ENCODE results near the gene CDX1. TPM values are rescaled to one million over a fixed set of nuclear protein-coding genes. Genes with fewer than 3 reads are reported as not detected.
A peak's percentile ranks its signal among the peaks of the same experiment; 100 is the strongest.

The CDX1 gene
- total RNA-seq, 2 donors from 2014 or later: not detected

DNA sequence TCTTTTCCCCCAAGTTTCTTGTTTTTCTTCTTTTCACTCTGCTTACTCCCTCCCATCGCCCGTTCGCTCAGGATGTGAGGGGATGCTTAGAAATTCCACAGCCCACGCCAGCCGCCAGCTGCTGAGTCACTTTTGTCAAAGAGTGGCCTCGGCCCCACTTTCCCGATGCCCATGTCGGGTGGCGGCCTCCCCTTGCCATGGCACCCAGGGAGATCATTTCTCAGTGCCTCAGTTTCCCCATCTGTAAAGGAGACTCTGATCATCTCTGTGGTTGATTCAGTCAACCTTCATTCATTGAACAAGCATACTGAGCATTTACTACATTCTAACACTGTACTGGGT, 10.6 kb upstream of the CDX1 start:
- Histone ChIP-seq H3K4me1 (peaks cover 0 to 43% of the 10 kb centered on the region in 2 donors), H3K9me3 (no peaks in the 10 kb centered on the region), H3K36me3 (no peaks in the 10 kb centered on the region), H3K27ac (peak overlapping the region; percentile 87 to 88), H3K4me3 (peak overlapping the region; percentile 49 to 59), H3K27me3 (no peaks in the 10 kb centered on the region)
- TF ChIP-seq, protein P1, sequence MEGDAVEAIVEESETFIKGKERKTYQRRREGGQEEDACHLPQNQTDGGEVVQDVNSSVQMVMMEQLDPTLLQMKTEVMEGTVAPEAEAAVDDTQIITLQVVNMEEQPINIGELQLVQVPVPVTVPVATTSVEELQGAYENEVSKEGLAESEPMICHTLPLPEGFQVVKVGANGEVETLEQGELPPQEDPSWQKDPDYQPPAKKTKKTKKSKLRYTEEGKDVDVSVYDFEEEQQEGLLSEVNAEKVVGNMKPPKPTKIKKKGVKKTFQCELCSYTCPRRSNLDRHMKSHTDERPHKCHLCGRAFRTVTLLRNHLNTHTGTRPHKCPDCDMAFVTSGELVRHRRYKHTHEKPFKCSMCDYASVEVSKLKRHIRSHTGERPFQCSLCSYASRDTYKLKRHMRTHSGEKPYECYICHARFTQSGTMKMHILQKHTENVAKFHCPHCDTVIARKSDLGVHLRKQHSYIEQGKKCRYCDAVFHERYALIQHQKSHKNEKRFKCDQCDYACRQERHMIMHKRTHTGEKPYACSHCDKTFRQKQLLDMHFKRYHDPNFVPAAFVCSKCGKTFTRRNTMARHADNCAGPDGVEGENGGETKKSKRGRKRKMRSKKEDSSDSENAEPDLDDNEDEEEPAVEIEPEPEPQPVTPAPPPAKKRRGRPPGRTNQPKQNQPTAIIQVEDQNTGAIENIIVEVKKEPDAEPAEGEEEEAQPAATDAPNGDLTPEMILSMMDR (IDR thresholded peaks at IDR 0.05): no peak
- no peak for DNase-seq (ENCODE audit: low spot score)

GRCh38 chr5:150156540-150156939, 10.0 kb upstream of the CDX1 start:
- no peak for DNase-seq (ENCODE audit: low spot score)
- peak overlapping the region in 1 of 2 donors; percentile 59 for H3K4me3 ChIP-seq
- TF ChIP-seq, protein P1 (IDR thresholded peaks at IDR 0.05): no peak
- H3K36me3 ChIP-seq: no peaks in the 10 kb centered on the region
- peak overlapping the region; percentile 87 to 88 for H3K27ac ChIP-seq
- H3K4me1 ChIP-seq: peaks cover 0 to 41% of the 10 kb centered on the region in 2 donors
- no peaks in the 10 kb centered on the region for H3K9me3 ChIP-seq
- no peaks in the 10 kb centered on the region for H3K27me3 ChIP-seq

- peak overlapping the region; percentile 87 to 88 for H3K27ac ChIP-seq
- no peaks in the 10 kb centered on the region for H3K27me3 ChIP-seq
- no peak for DNase-seq (ENCODE audit: low spot score)
- H3K9me3 ChIP-seq: no peaks in the 10 kb centered on the region
- TF ChIP-seq, protein P1 (IDR thresholded peaks at IDR 0.05): no peak
- peaks cover 0 to 46% of the 10 kb centered on the region in 2 donors for H3K4me1 ChIP-seq
- no peaks in the 10 kb centered on the region for H3K36me3 ChIP-seq
- no peak overlapping the region for H3K4me3 ChIP-seq
These were observed 9.4 kb upstream of the CDX1 start for GRCh38 chr5:150157168-150157567.

- Histone ChIP-seq H3K27me3 (no peaks in the 10 kb centered on the region), H3K4me1 (peaks cover 0 to 55% of the 10 kb centered on the region in 2 donors), H3K36me3 (no peaks in the 10 kb centered on the region), H3K9me3 (no peaks in the 10 kb centered on the region), H3K4me3 (no peak overlapping the region), H3K27ac (peak overlapping the region; percentile 87 to 88)
- DNase-seq (ENCODE audit: low spot score): no peak
- TF ChIP-seq, protein P1 (IDR thresholded peaks at IDR 0.05): no peak
These were observed 8.2 kb upstream of the CDX1 start for GRCh38 chr5:150158170-150158949.

- TF ChIP-seq, protein P1 (IDR thresholded peaks at IDR 0.05): no peak
- H3K4me1 ChIP-seq: peaks cover 0 to 62% of the 10 kb centered on the region in 2 donors
- no peaks in the 10 kb centered on the region for H3K27me3 ChIP-seq
- peak overlapping the region; percentile 87 to 88 for H3K27ac ChIP-seq
- no peak for DNase-seq (ENCODE audit: low spot score)
- no peaks in the 10 kb centered on the region for H3K36me3 ChIP-seq
- H3K4me3 ChIP-seq: no peak overlapping the region
- H3K9me3 ChIP-seq: no peaks in the 10 kb centered on the region
These were observed 7.5 kb upstream of the CDX1 start for GRCh38 chr5:150159031-150159430.
